Motor neuron (in vitro differentiated cells): ENCODE results near the gene PPM1D. TPM values are rescaled to one million over a fixed set of nuclear protein-coding genes. Genes with fewer than 3 reads are reported as not detected.
"Not testable (repeated sequence)": the region's sequence is repeated elsewhere in the genome, so short reads cannot be mapped to it uniquely, and the experiment has no call there.

Experiments used
- ATAC-seq, 8 experiments: fragments of 200-7000 bp; cut with Tn5 transposase; replicated peaks in 6 of 8; 2 replicates each; pipeline ENCODE4 v1.8.0; 2021; ENCODE audit warnings: mild to moderate bottlenecking in 8 of 8, moderate library complexity in 8 of 8
- H3K27ac ChIP-seq, 2 donors: fragments of 250-450 bp; sonication (Bioruptor Pico); 2 replicates each; pipeline ENCODE4 v1.9.0; 2021; ENCODE audit warnings: antibody characterized with exemption in 2 of 2, mild to moderate bottlenecking in 2 of 2, moderate library complexity in 1 of 2
- H3K4me1 ChIP-seq, 2 donors: fragments of 250-450 bp; sonication (Bioruptor Pico); replicated peaks in 1 of 2; 2 replicates each; pipeline ENCODE4 v1.6.1; 2021; ENCODE audit warnings: antibody characterized with exemption in 2 of 2, mild to moderate bottlenecking in 2 of 2, moderate library complexity in 1 of 2
- H3K4me3 ChIP-seq, 5 donors: fragments of 250-450 bp; sonication (Bioruptor Pico); 2 replicates each; pipeline ENCODE4 v1.9.0; 2021; ENCODE audit warnings: antibody characterized with exemption in 5 of 5, mild to moderate bottlenecking in 5 of 5, moderate library complexity in 4 of 5
- WGBS, 10 experiments: fragments of 450-650 bp; shearing (Covaris generic); methylation state at CpG; one replicate each; pipeline ENCODE4 v1.0.0; 2022; 5-methylcytosine and 5-hydroxymethylcytosine counted together
- in situ Hi-C, 9 experiments: fragments of 400-800 bp; cut with MboI; loops; one replicate each; pipeline ENCODE4 v1.15.0; 2021; ENCODE audit warnings: low sequenced_read_pairs in 9 of 9, low pct_unique_long_range_greater_than_20kb in 2 of 9; ENCODE audit not compliant: unreplicated experiment in 9 of 9
- total RNA-seq, 8 experiments: library from RNA; unstranded; fragments of 300-600 nt; gene quantifications; 2 replicates each; pipeline versions ENCODE4 v1.2.3 to v1.2.4, GENCODE V29; 2022

The PPM1D gene
- total RNA-seq, 8 experiments from 2014 or later: 7.3 to 26.1 (median 15.2) TPM

DNA sequence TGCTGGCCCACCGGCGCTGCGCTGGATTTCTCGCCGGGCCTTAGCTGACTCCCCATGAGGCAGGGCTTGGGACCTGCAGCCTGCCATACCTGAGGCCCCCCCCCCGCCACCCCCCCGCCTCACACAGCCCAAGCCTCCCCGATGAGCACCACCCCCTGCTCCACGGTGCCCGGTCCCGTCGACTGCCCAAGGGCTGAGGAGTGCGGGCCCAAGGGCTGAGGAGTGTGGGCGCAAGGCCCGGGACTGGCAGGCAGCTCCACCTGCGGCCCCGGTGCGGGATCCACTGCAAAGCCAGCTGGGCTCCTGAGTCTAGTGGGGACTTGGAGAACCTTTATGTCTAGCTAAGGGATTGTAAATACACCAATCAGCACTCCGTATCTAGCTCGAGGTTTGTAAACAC, 13.8 kb downstream of the PPM1D start:
- WGBS, 10 experiments: 82% methylated on average over 2 of the region's 20 CpGs; no CpG with 5 or more reads in 9 of the 10 experiments
- H3K27ac ChIP-seq, in situ Hi-C loops: not testable (repeated sequence)

DNA sequence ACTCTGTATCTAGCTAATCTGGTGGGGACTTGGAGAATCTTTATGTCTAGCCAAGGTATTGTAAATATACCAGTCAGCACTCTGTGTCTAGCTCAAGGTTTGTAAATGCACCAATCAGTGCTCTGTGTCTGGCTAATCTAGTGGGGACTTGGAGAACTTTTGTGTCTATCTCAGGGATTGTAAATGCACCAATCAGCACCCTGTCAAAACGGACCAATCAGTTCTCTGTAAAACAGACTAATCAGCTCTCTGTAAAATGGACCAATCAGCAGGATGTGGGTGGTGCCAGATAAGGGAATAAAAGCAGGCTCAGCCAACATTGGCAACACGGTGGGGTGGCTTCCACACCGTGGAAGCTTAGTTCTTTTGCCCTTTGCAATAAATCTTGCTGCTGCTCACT, 14.3 kb downstream of the PPM1D start:
- not testable (repeated sequence) for ATAC-seq, H3K4me3 ChIP-seq

More for the DNA sequence above, 13.8 kb downstream of the PPM1D start:
- H3K4me1 ChIP-seq, H3K4me3 ChIP-seq, ATAC-seq: not testable (repeated sequence)

DNA sequence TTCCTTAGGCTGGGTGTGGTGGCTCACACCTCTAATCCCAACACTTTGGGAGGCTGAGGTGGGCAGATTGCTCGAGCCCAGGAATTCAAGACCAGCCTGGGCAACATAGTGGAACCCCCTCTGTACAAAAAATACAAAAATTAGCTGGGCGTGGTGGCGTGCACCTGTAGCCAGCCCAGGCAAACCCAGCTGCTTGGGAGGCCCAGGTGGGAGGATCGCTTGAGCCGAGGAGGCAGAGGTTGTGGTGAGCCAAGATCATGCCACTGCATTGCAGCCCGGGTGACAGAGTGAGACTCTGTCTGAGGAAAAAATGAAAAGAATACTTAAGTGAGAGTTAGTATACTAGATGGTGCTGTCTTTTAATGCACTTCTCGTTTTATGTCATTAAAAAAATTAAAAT, 15.1 kb downstream of the PPM1D start:
- no peak for ATAC-seq
- Histone ChIP-seq H3K27ac (no peak overlapping the region), H3K4me1 (no peaks in the 10 kb centered on the region), H3K4me3 (no peak overlapping the region)
- in situ Hi-C loops: no loop called here
- WGBS, 10 experiments: 55 to 100% (median 94%) methylated on average over 1 to 7 of the region's 7 CpGs; no CpG with 5 or more reads in 2 of the 10 experiments

More for the DNA sequence above, 14.3 kb downstream of the PPM1D start:
- in situ Hi-C loops, H3K4me1 ChIP-seq, H3K27ac ChIP-seq: not testable (repeated sequence)
- 70 to 94% (median 78%) methylated on average over 2 to 3 of the region's 3 CpGs; no CpG with 5 or more reads in 6 of the 10 experiments for WGBS, 10 experiments

DNA sequence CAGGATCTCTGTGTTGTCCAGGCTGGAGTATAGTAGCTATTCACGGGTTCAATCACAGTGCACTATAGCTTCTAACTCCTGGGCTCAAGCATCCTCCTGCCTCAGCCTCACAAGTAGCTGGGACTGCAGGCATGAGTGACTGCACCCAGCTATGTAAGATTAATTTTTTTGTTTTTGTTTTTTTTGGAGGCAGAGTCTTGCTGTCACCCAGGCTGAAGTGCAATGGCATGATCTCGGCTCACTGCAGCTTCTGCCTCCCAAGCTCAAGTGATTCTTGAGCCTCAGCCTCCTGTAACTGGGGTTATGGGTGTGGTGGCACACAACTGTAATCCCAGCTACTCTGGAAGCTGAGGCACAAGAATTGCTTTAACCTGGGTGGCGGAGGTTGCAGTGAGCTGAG, 15.8 kb downstream of the PPM1D start:
- no peak overlapping the region for H3K4me3 ChIP-seq
- WGBS, 10 experiments: 40 to 100% (median 93%) methylated on average over 1 to 3 of the region's 3 CpGs; no CpG with 5 or more reads in 4 of the 10 experiments
- no peak for ATAC-seq
- in situ Hi-C loops: no loop called here
- H3K4me1 ChIP-seq: no peaks in the 10 kb centered on the region
- H3K27ac ChIP-seq: no peak overlapping the region

DNA sequence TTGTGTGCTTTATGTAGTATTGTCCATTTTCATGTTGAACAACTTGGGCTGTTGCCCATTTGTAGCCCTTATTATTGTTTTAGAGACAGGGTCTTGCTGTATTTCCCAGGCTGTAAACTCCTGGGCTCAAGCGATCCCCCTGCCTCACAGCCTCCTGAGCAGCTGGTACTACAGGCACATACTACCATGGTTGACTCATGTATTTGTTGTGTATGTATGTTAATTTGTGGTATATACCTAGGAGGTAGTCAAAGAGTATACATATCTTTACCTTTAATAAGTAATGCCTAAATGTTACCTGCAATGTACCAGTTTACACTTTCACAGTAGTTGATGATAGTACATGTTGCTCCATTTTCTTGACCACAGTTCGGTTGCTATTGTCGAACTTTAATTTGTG, 18.1 kb downstream of the PPM1D start:
- in situ Hi-C loops: no loop called here
- ATAC-seq: peak in 1 of 8 experiments; percentile 24
- H3K27ac ChIP-seq: no peak overlapping the region

DNA sequence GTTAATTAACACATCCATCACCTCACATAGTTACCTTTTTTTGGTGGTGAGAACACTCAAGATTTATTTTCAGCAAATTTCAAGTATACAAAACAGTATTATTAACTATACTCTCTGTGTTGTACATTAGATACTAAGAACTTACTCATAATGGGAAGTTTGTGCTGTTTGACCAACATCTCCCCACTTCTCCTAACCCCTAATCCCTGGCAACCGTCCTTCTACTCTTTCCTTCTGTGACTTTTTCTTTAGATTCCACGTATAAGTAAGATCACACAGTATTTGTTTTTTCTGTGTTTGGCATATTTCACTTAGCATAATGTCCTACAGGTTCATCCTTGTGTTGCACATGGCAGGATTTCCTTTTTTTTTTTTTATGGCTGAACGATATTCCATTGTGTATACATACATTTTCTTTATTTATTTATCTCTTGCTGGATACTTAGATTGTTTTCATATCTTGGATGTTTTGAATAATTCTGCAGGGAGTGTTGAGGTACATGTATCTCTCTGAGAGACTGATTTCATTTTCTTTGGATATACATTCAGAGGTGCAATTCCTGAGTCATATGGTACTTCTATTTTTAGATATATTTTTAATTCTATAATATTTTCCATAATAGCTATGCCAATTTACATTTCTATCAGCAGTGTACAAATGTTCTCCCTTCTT, 19.0 kb downstream of the PPM1D start:
- ATAC-seq: peak in 1 of 8 experiments; percentile 52
- Histone ChIP-seq H3K4me1 (no peaks in the 10 kb centered on the region), H3K4me3 (no peak overlapping the region), H3K27ac (no peak overlapping the region)
- in situ Hi-C loops: no loop called here
- WGBS, 10 experiments: 37 to 100% (median 92%) methylated on average over 1 to 3 of the region's 3 CpGs

More for the DNA sequence above, 18.1 kb downstream of the PPM1D start:
- Histone ChIP-seq H3K4me1 (no peaks in the 10 kb centered on the region), H3K4me3 (no peak overlapping the region)
- 83 to 100% (median 100%) methylated on average over 1 to 3 of the region's 3 CpGs; no CpG with 5 or more reads in 1 of the 10 experiments for WGBS, 10 experiments

DNA sequence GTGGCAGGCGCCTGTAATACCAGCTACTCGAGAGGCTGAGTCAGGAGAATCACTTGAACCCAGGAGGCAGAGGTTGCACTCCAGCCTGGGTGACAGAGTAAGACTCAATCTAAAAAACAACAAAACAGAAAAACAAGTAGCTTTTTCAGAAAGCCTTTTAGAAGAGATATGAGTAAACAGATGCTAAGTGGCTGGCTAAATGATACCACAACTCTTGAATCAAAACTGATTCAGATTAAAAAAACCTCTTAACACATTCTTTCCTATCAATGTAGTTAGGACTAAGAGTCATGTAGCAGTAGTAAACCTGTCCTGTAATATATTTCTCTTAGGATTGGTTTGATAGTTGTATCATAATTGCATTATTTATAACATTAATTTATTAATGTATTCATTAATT, 23.0 kb downstream of the PPM1D start:
- WGBS, 10 experiments: 92 to 100% (median 100%) methylated on average over 1 to 2 of the region's 2 CpGs; no CpG with 5 or more reads in 4 of the 10 experiments
- ATAC-seq: no peak
- Histone ChIP-seq H3K4me1 (no peaks in the 10 kb centered on the region), H3K27ac (no peak overlapping the region), H3K4me3 (no peak overlapping the region)
- in situ Hi-C loops: no loop called here

DNA sequence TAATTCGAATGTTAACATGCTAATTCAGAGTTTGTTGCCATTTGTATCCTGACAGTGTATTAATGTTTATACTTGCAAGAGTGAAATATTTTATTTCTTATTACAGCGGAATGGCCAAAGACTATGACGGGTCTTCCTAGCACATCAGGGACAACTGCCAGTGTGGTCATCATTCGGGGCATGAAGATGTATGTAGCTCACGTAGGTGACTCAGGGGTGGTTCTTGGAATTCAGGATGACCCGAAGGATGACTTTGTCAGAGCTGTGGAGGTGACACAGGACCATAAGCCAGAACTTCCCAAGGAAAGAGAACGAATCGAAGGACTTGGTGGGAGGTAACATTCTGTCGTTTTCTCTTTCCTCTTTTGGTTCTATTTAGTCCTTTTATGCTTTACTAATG, 23.4 kb downstream of the PPM1D start:
- WGBS, 10 experiments: 73 to 99% (median 91%) methylated on average over 1 to 9 of the region's 9 CpGs; no CpG with 5 or more reads in 1 of the 10 experiments
- in situ Hi-C loops: no loop called here
- no peak overlapping the region for H3K27ac ChIP-seq
- no peaks in the 10 kb centered on the region for H3K4me1 ChIP-seq
- no peak for ATAC-seq
- no peak overlapping the region for H3K4me3 ChIP-seq

DNA sequence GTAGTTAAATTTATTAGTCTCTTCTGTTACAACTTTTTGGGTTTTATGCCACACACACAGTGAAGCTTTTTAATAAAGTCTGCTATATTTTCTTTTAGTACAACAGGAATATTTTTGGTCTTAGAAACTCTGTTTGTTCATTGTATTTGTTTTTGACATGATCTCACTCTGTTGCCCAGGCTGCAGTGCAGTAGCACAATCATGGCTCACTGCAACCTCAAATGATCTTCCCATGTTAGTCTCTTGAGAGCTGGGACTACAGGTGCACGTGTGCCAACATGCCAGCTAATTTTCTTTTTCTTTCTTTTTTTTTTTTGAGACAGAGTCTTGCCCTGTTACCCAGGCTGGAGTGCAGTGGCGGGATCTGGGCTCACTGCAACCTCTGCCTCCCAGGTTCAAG, 27.1 kb downstream of the PPM1D start:
- in situ Hi-C loops: no loop called here
- Histone ChIP-seq H3K4me1 (no peaks in the 10 kb centered on the region), H3K4me3 (no peak overlapping the region), H3K27ac (no peak overlapping the region)
- ATAC-seq: peak in 1 of 8 experiments; percentile 80
- 50 to 100% (median 85%) methylated on average over 1 to 2 of the region's 2 CpGs; no CpG with 5 or more reads in 3 of the 10 experiments for WGBS, 10 experiments

DNA sequence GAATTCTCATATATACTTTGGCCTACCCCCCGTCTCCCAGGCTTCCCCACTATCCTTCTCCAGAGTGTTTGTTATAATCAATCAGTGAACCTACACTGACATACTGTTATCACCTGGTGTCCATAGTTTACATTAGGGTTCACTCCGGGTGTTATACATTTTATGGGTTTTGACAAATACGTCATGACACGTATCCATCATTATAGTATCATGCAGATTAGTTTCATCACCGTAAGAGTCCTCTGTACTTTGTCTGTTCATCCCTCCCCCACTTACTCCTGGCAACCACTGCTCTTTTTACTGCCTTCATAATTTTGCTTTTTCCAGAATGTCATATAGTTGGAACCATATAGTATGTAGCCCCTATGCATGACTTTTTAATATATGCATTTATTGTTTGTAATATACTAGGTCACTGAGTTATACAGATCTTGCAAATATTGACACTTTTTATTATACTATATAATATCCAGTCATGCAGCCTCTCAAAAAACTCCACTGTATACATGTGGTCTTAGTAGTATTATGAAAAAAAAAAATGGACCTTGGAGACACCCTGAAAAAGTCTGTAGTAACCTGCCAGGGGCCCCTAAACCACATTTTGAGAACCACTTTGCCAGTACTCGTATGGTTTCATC, 28.4 kb downstream of the PPM1D start:
- Histone ChIP-seq H3K27ac (no peak overlapping the region), H3K4me1 (no peaks in the 10 kb centered on the region), H3K4me3 (no peak overlapping the region)
- in situ Hi-C loops: no loop called here
- no peak for ATAC-seq
- 67 to 100% (median 91%) methylated on average over 1 to 5 of the region's 6 CpGs for WGBS, 10 experiments

DNA sequence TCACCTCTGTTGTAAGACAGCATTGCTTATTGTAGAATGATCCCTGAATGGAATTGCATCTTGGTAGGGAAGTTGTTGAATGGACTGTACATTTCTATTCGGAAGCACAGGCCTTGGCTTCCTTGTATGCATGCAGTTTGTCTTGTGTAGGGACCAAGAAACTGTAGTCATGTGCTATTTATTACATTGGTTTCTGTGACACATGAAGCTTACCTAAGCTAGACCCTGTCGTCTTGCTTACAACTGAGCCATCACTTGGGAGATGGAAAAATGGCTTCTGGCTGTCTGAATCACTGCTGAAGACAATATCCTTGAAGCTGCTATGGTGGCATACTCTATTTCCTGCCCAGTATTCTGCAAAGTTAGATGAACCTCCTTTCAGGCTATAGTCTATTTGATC, 29.1 kb downstream of the PPM1D start:
- in situ Hi-C loops: no loop called here
- no peak overlapping the region for H3K27ac ChIP-seq
- ATAC-seq: peak in 2 of 8 experiments; percentile 44 to 65

DNA sequence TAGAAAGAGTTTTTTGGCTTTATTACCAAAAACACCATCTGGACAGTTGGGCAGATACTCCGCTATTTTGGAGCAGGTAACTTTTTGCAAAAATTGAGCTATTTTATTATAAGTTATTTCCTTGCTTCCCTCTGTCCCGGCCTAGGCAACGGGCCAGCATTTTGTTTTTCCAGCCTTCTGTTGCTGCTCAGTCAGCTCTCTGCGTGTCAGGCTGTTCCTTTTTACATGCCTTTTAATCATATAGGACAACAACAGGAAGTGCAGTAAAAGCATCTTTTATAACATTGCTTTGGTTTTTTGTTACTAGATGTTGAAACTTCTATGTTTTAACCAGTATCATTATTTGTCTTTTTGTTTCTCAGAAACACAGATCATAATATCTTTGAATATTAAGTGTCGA, 30.4 kb downstream of the PPM1D start:
- ATAC-seq: no peak
- peaks cover 0 to 3% of the 10 kb centered on the region in 2 donors for H3K4me1 ChIP-seq
- in situ Hi-C loops: no loop called here
- H3K4me3 ChIP-seq: no peak overlapping the region
- WGBS, 10 experiments: 82 to 100% (median 92%) methylated on average over 3 to 5 of the region's 5 CpGs
- no peak overlapping the region for H3K27ac ChIP-seq

More for the DNA sequence above, 29.1 kb downstream of the PPM1D start:
- WGBS, 10 experiments: 47 to 100% (median 71%) methylated on average over 1 to 2 of the region's 2 CpGs; no CpG with 5 or more reads in 1 of the 10 experiments
- H3K4me1 ChIP-seq: no peaks in the 10 kb centered on the region
- no peak overlapping the region for H3K4me3 ChIP-seq

DNA sequence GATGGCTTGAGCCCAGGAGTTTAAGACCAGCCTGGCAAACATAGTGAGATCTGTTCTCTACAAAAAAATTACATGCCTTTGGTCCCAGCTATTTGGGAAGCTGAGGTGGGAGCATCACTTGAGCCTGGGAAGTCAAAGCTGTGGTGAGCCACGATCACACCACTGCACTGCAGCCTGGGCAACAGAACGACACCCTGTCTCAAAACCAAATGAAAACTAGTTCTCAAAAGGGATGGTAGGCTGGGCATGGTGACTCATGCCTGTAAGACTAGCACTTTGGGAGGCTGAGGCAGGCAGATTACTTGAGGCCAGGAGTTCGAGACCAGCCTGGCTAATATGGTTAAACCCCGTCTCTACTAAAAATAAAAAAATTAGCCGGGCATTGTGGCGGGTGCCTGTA, 31.1 kb downstream of the PPM1D start:
- Histone ChIP-seq H3K4me3 (no peak overlapping the region), H3K27ac (no peak overlapping the region), H3K4me1 (peaks cover 3 to 9% of the 10 kb centered on the region in 2 donors)
- ATAC-seq: no peak
- in situ Hi-C loops: no loop called here
- WGBS, 10 experiments: 67 to 100% (median 96%) methylated on average over 1 to 6 of the region's 6 CpGs; no CpG with 5 or more reads in 5 of the 10 experiments
